D721Med (cell line): ENCODE data around the gene ARHGEF12.

Experiments
- DNase-seq: peaks from one replicate; pipeline ENCODE4 v3.0.0; 2011; ENCODE audit warnings: low spot score; ENCODE audit not compliant: insufficient read length
- FAIRE-seq: peaks from 2 replicates; lab custom pipeline; 2011; peaks lifted over from hg19 to GRCh38; lab: Jason Lieb, UNC
- TF ChIP-seq, protein P1 (sequence below): IDR thresholded peaks from 2 replicates; pipeline ENCODE4 v1.5.1; 2012; ENCODE audit warnings: mild to moderate bottlenecking, control low read depth; ENCODE audit not compliant: insufficient read depth; ENCODE audit errors: missing control alignments

Gene ARHGEF12

DNA sequence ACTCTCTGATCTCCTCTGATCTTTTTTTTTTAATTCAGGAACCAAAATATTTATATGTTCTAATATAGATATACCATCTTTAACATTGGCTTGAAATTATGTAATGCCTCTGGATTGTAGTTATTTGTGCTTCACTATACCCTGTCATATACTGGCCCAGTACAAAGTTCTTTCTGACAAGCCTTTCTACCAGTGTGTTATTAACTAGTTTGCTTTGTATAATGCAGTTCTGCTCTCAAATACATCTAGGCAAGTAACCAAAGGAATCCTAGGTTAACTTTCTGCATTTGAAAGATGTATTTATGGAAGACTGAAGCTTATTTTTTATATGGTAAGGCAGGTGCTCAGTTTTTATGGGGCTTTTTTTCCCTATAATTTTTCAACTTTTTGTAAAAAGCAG, 36.1 kb downstream of the ARHGEF12 start:
- TF ChIP-seq, protein P1, sequence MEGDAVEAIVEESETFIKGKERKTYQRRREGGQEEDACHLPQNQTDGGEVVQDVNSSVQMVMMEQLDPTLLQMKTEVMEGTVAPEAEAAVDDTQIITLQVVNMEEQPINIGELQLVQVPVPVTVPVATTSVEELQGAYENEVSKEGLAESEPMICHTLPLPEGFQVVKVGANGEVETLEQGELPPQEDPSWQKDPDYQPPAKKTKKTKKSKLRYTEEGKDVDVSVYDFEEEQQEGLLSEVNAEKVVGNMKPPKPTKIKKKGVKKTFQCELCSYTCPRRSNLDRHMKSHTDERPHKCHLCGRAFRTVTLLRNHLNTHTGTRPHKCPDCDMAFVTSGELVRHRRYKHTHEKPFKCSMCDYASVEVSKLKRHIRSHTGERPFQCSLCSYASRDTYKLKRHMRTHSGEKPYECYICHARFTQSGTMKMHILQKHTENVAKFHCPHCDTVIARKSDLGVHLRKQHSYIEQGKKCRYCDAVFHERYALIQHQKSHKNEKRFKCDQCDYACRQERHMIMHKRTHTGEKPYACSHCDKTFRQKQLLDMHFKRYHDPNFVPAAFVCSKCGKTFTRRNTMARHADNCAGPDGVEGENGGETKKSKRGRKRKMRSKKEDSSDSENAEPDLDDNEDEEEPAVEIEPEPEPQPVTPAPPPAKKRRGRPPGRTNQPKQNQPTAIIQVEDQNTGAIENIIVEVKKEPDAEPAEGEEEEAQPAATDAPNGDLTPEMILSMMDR, result no peak
- FAIRE-seq, result no peak
- no peak for DNase-seq

DNA sequence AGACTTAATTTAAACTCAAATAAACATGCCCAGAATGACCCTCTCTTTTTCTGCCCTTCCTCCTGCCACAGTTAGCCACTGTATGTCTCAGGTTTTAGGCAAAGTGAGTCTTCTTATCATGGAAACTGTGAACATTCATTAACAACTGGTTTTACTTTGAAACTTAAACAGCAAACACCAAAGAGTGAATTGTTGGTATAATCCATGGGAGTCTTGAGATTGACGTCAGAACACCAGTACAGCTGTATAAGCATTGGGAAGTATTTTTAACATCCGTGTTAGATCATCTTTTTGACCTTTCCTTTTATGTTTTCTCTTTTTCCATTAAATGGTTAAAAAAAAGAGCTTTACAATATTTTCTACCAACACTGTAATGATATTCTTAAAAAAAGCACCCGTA, 38.9 kb downstream of the ARHGEF12 start:
- DNase-seq (no peak), FAIRE-seq (no peak)
- TF ChIP-seq, protein P1, result no peak

GRCh38 chr11:120376547-120377182, 40.5 kb downstream of the ARHGEF12 start:
- DNase-seq (no peak), FAIRE-seq (peak; percentile 32)
- TF ChIP-seq, protein P1, result no peak

DNA sequence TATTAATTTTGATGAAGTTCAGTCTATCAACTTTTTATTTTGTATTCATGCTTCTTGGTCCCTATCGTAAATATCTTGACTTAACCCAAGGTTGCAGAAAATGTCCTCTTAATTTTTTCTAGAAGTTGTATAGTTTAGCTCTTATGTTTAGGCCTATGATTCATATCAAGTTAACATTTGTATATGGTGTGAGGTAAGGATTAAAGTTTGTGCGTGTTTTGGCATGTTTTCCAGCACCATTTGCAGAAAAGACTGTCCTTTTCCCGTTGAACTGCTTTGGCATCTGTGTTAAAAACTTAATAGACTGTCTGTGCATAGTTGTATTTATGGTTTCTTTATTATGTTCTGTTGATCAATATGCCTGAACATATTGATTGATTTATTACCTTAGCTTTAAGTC, 42.3 kb downstream of the ARHGEF12 start:
- TF ChIP-seq, protein P1, result no peak
- FAIRE-seq (peak; percentile 44), DNase-seq (no peak)

DNA sequence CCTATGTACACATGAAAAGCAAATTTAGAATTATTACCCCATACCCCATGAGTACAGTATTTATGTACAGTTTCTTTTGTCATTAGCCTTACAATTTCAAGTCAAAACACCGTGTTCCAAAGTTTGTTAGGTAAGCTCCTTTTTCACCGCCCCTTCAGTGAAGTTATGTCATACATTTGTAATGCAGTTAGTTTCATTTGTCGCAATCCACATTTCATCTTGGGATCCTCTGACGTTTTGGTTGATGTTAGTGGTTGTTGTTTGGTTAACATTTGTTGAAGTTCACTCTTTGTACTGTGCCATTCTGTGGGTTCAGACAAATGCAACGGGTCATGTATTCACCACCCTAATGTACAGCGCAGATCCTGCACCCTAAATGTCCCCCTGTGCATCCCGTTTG, 45.2 kb downstream of the ARHGEF12 start:
- DNase-seq, result no peak
- TF ChIP-seq, protein P1, result no peak
- no peak for FAIRE-seq

DNA sequence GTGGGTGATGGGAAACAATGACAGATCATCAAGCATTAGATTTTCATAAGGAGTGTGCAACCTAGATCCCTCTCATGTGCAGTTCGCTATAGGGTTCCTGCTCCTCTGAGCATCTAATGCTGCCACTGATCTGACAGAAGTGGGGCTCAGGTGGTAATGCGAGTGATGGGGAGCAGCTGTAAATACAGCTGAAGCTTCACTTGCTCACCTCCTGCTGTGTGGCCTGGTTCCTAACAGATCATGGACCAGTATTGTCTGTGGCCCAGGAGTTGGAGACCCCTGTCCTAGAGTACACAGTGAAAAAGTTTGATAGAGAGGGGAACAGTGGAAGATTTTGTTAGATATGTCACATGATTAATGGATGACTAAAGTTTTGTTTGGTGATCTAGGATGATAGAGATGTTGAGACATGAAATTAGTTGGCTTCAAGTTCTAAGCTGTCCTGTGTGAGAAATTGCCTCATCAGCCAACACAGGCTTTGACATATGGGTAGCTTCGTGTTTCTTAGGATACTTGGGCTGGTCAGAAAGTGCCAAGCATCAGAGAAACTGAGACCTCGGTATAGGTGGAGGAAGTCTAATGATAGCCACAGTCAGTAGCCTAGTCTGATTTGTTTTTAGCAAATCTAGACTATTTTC, 47.4 kb downstream of the ARHGEF12 start:
- FAIRE-seq (peak; percentile 56), DNase-seq (no peak)
- TF ChIP-seq, protein P1, result no peak

DNA sequence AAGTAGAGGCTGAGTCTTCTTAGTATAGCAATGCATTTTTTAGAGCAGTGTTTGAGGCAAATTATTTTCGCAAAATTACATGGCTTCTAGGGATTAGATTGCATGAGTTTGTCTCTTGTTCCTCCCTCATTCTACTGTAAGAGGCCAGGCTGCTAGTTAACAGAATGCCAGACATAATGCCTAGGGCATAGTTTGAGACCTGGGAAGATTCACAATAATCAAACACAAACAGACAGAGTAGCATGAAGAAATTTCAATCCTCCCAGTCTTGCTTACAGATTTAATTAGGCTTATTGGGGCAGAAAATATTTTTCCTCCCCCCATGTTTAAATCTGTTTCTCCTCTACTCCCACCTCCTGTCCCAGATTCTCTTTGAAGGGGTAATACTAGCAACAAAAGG, 48.3 kb downstream of the ARHGEF12 start:
- DNase-seq (no peak), FAIRE-seq (peak; percentile 44)
- TF ChIP-seq, protein P1, result no peak
